MM.1S (cell line): ENCODE data around the gene KIF3C.
"Not testable (repeated sequence)": the region's sequence is repeated elsewhere in the genome, so short reads cannot be mapped to it uniquely, and the experiment has no call there.

Experiments
- DNase-seq: peaks from one replicate; pipeline ENCODE4 v3.0.0-alpha.2; 2015
- H2AFZ ChIP-seq: fragments of 300-600 bp; sonication (generic); 2 replicates; pipeline ENCODE4 v1.6.0; 2016; ENCODE audit warnings: antibody characterized with exemption, low read length
- H3F3A ChIP-seq: fragments of 300-600 bp; sonication (generic); 2 replicates; pipeline ENCODE4 v1.6.1; 2016; ENCODE audit warnings: mild to moderate bottlenecking, antibody characterized with exemption, low read length, moderate library complexity, mixed read lengths; ENCODE audit not compliant: insufficient read depth
- H3K27ac ChIP-seq: fragments of 300-600 bp; sonication (generic); 2 replicates; pipeline ENCODE4 v1.5.1; 2016; ENCODE audit warnings: mild to moderate bottlenecking, low read length
- H3K27me3 ChIP-seq: fragments of 300-600 bp; sonication (generic); replicated peaks from 2 replicates; pipeline ENCODE4 v1.6.0; 2016; ENCODE audit warnings: low read length; ENCODE audit not compliant: insufficient read depth
- H3K36me3 ChIP-seq: fragments of 300-600 bp; sonication (generic); replicated peaks from 2 replicates; pipeline ENCODE4 v1.6.1; 2016; ENCODE audit warnings: mild to moderate bottlenecking, low read length, mixed read lengths; ENCODE audit not compliant: insufficient read depth
- H3K4me1 ChIP-seq: fragments of 300-600 bp; sonication (generic); 2 replicates; pipeline ENCODE4 v1.6.1; 2016; ENCODE audit warnings: low read length, mixed read lengths
- H3K4me2 ChIP-seq: fragments of 300-600 bp; sonication (generic); 2 replicates; pipeline ENCODE4 v1.6.0; 2016; ENCODE audit warnings: low read depth, low read length
- H3K4me3 ChIP-seq: fragments of 300-600 bp; sonication (generic); 2 replicates; pipeline ENCODE4 v1.5.1; 2016; ENCODE audit warnings: low read length, mixed read lengths
- H3K79me2 ChIP-seq: fragments of 300-600 bp; sonication (generic); 2 replicates; pipeline ENCODE4 v1.6.1; 2016; ENCODE audit warnings: mixed run types, low read length, mixed read lengths
- H3K9ac ChIP-seq: fragments of 300-600 bp; sonication (generic); 2 replicates; pipeline ENCODE4 v1.6.1; 2016; ENCODE audit warnings: low read length, mixed read lengths
- H3K9me2 ChIP-seq: fragments of 300-600 bp; sonication (generic); replicated peaks from 2 replicates; pipeline ENCODE4 v1.6.1; 2016; ENCODE audit warnings: mild to moderate bottlenecking, low read length, mixed read lengths; ENCODE audit not compliant: insufficient read depth
- H3K9me3 ChIP-seq: fragments of 300-600 bp; sonication (generic); replicated peaks from 2 replicates; pipeline ENCODE4 v1.6.1; 2016; ENCODE audit warnings: mild to moderate bottlenecking, low read length, mixed read lengths; ENCODE audit not compliant: insufficient read depth
- H4K20me1 ChIP-seq: fragments of 300-600 bp; sonication (generic); 2 replicates; pipeline ENCODE4 v1.6.1; 2016; ENCODE audit warnings: mild to moderate bottlenecking, low read length, moderate library complexity, mixed read lengths; ENCODE audit not compliant: insufficient read depth
- EZH2 ChIP-seq: fragments of 300-600 bp; sonication (generic); optimal IDR thresholded peaks from 2 replicates; pipeline ENCODE3; 2017; ENCODE audit warnings: low read depth, mild to moderate bottlenecking, antibody characterized with exemption, low read length, mixed read lengths
- EZH2phosphoT487 ChIP-seq: fragments of 300-600 bp; sonication (generic); IDR thresholded peaks from 2 replicates; pipeline ENCODE4 v1.6.1; 2018; ENCODE audit warnings: antibody characterized with exemption, low read length
- TF ChIP-seq, protein P1 (sequence below): fragments of 300-600 bp; sonication (generic); IDR thresholded peaks from 2 replicates; pipeline ENCODE4 v1.5.1; 2016; ENCODE audit warnings: antibody characterized with exemption, low read length, mixed read lengths

The KIF3C gene

DNA sequence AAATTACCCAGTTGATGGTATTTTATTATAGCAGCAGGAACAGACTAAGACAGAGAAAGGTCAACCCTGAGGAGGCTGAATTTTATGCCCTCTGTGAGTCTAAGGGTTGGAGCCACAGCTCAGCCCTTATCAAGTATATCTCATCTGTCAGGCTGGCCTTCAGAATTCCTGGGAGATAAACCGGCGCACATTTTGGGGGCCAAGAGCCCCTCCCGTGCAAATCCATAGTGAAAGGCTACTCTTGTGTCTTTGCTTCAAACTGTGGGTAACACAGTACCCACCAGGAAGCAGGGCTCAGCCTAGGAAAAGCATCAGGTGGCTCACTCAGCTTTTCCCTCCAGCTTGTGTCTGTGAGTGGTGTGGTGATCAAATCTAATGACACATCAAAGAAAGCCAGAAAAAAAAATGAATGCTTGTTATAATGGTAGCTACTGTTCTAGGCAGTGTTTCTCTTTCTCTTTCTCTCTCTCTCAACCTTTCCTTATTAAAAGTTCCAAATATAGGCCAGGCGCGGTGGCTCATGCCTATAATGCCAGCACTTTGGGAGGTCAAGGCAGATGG, 79.0 kb downstream of the KIF3C start:
- TF ChIP-seq, protein P1, sequence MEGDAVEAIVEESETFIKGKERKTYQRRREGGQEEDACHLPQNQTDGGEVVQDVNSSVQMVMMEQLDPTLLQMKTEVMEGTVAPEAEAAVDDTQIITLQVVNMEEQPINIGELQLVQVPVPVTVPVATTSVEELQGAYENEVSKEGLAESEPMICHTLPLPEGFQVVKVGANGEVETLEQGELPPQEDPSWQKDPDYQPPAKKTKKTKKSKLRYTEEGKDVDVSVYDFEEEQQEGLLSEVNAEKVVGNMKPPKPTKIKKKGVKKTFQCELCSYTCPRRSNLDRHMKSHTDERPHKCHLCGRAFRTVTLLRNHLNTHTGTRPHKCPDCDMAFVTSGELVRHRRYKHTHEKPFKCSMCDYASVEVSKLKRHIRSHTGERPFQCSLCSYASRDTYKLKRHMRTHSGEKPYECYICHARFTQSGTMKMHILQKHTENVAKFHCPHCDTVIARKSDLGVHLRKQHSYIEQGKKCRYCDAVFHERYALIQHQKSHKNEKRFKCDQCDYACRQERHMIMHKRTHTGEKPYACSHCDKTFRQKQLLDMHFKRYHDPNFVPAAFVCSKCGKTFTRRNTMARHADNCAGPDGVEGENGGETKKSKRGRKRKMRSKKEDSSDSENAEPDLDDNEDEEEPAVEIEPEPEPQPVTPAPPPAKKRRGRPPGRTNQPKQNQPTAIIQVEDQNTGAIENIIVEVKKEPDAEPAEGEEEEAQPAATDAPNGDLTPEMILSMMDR, result no peak
- TF ChIP-seq EZH2, result no peak
- no peak for TF ChIP-seq EZH2phosphoT487

DNA sequence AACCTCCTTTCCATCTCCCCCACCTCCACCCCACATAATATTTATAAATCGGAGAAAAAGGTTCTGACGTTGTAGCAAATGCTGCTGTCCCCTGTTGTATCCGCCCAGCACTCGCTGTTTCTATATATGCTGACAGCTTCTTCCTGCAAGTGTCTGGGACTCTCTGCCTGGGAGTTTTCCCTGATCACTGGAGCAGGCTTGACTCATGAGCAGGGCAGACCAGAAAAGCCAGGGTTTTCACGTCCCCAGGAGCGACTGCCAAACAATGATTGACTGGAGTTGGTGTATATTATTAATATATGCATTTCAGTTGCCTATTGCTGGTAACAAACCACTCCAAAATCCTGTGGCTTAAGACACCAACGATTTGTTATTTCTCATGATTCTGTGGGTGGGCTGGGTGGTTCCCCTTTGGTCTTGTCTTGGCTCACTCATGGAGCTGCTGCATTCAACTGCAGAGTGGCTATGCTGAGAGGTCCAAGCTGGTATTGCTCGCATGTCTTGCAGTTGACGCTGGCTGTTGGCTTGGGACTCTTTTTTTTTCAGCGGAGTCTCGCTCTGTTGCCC, 82.8 kb downstream of the KIF3C start:
- Histone ChIP-seq H3K4me3 (no peak overlapping the region), H3K36me3 (no peaks in the 10 kb centered on the region), H3K27me3 (no peaks in the 10 kb centered on the region), H3K4me2 (no peak overlapping the region), H3K27ac (no peak overlapping the region), H4K20me1 (no peaks in the 10 kb centered on the region), H3K9me2 (no peaks in the 10 kb centered on the region), H2AFZ (no peak overlapping the region), H3K79me2 (no peaks in the 10 kb centered on the region), H3F3A (no peaks in the 10 kb centered on the region), H3K9me3 (no peaks in the 10 kb centered on the region), H3K9ac (no peak overlapping the region), H3K4me1 (no peaks in the 10 kb centered on the region)
- no peak for DNase-seq
- no peak for TF ChIP-seq EZH2phosphoT487
- TF ChIP-seq, protein P1, result no peak
- no peak for TF ChIP-seq EZH2

More for the DNA sequence above, 79.0 kb downstream of the KIF3C start:
- Histone ChIP-seq H2AFZ (no peak overlapping the region), H3K27ac (no peak overlapping the region), H3K9me3 (no peaks in the 10 kb centered on the region), H3K4me3 (no peak overlapping the region), H3K4me1 (no peaks in the 10 kb centered on the region), H4K20me1 (no peaks in the 10 kb centered on the region), H3F3A (no peaks in the 10 kb centered on the region), H3K9me2 (no peaks in the 10 kb centered on the region), H3K9ac (no peak overlapping the region), H3K4me2 (no peak overlapping the region), H3K79me2 (no peaks in the 10 kb centered on the region), H3K27me3 (no peaks in the 10 kb centered on the region), H3K36me3 (no peaks in the 10 kb centered on the region)
- no peak for DNase-seq

DNA sequence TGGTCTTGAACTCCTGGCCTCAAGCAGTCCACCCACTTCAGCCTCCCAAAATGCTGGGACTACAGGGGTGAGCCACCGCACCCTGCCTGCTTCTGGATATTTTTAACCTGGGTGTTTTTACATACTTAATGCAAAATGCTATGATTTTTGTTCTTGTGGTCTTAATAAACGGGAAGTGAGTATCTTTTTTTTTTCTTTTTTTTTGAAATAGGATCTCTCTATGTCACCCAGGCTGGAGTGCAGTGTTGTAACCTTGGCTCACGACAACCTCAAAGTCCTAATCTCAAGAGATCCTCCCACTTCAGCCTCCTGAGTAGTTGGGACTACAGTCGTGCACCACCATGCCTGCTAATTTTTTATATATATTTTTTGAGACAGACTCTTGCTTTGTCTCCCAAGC, 84.8 kb downstream of the KIF3C start:
- Histone ChIP-seq H3K9me2 (no peaks in the 10 kb centered on the region), H3K9me3 (no peaks in the 10 kb centered on the region), H3K4me2 (no peak overlapping the region), H2AFZ (no peak overlapping the region), H3K36me3 (no peaks in the 10 kb centered on the region), H3K4me1 (no peaks in the 10 kb centered on the region), H3K27me3 (no peaks in the 10 kb centered on the region), H4K20me1 (no peaks in the 10 kb centered on the region), H3K79me2 (no peaks in the 10 kb centered on the region), H3K27ac (no peak overlapping the region), H3K4me3 (no peak overlapping the region), H3K9ac (no peak overlapping the region), H3F3A (no peaks in the 10 kb centered on the region)
- no peak for DNase-seq
- TF ChIP-seq, protein P1, result no peak
- no peak for TF ChIP-seq EZH2phosphoT487
- no peak for TF ChIP-seq EZH2

DNA sequence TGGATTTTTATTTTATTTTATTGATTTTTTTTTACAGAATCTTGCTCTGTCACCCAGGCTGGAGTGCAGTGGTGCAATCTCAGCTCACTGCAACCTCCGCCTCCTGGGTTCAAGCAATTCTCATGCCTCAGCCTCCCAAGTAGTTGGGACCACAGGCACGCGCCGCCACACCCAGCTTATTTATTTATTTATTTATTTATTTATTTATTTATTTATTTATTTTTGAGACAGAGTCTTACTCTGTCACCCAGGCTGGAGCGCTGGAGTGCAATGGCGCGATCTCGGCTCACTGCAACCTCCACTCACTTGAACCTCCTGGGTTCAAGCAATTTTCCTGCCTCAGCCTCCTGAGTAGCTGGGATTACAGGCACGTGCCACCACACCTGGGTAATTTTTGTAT, 86.0 kb downstream of the KIF3C start:
- H3F3A ChIP-seq, H3K4me3 ChIP-seq, H3K36me3 ChIP-seq, H3K9me2 ChIP-seq, H3K27ac ChIP-seq, H3K9me3 ChIP-seq, H3K27me3 ChIP-seq, H3K9ac ChIP-seq, H2AFZ ChIP-seq, H3K4me2 ChIP-seq, H3K4me1 ChIP-seq, H3K79me2 ChIP-seq, H4K20me1 ChIP-seq, DNase-seq: not testable (repeated sequence)
